Mesenchymal stem cell (in vitro differentiated cells and primary cell): ENCODE measurements around the gene RHBDF1.
"Not testable (repeated sequence)": the region's sequence is repeated elsewhere in the genome, so short reads cannot be mapped to it uniquely, and the experiment has no call there.

ENCODE experiments used
- DNase-seq: peaks from one replicate; pipeline ENCODE4 v3.0.0-alpha.2; 2013
- H2AFZ ChIP-seq: one replicate; pipeline ENCODE4 v1.6.1; 2013; ENCODE audit warnings: low read depth, mild to moderate bottlenecking, control low read depth, inconsistent platforms, low read length, moderate library complexity
- H2AK5ac ChIP-seq: 2 replicates; pipeline ENCODE4 v1.6.1; 2013; ENCODE audit warnings: low read length, moderate library complexity, mild to moderate bottlenecking, inconsistent platforms; ENCODE audit not compliant: severe bottlenecking
- H2BK120ac ChIP-seq: one replicate; pipeline ENCODE4 v1.6.1; 2013; ENCODE audit warnings: low read depth, mild to moderate bottlenecking, inconsistent platforms, low read length, moderate library complexity
- H2BK12ac ChIP-seq, 2 experiments: one replicate each; pipeline ENCODE4 v1.6.1; 2013; ENCODE audit warnings: inconsistent platforms in 2 of 2, low read length in 2 of 2, mild to moderate bottlenecking in 2 of 2, moderate library complexity in 2 of 2, control low read depth in 1 of 2
- H2BK15ac ChIP-seq: one replicate; pipeline ENCODE4 v1.6.1; 2013; ENCODE audit warnings: mild to moderate bottlenecking, low read depth, inconsistent platforms; ENCODE audit not compliant: poor library complexity, severe bottlenecking
- H2BK5ac ChIP-seq: 2 replicates; pipeline ENCODE4 v1.6.1; 2013; ENCODE audit warnings: low read depth, mild to moderate bottlenecking, low read length, control low read depth, inconsistent platforms; ENCODE audit not compliant: poor library complexity, severe bottlenecking
- H3K14ac ChIP-seq, 2 experiments: one replicate each; pipeline ENCODE4 v1.6.1; 2013; ENCODE audit warnings: inconsistent platforms in 2 of 2, low read length in 2 of 2, control low read depth in 1 of 2, mild to moderate bottlenecking in 1 of 2, moderate library complexity in 1 of 2
- H3K18ac ChIP-seq, 2 experiments: one replicate each; pipeline ENCODE4 v1.6.1; 2013; ENCODE audit warnings: inconsistent platforms in 2 of 2, low read length in 2 of 2, control low read depth in 1 of 2, low read depth in 1 of 2, mild to moderate bottlenecking in 1 of 2
- H3K23ac ChIP-seq, 2 experiments: one replicate each; pipeline ENCODE4 v1.6.1; 2013; ENCODE audit warnings: inconsistent platforms in 2 of 2, low read length in 2 of 2, mild to moderate bottlenecking in 2 of 2, moderate library complexity in 2 of 2, control low read depth in 1 of 2
- H3K27ac ChIP-seq: 2 replicates; pipeline ENCODE4 v1.5.1; 2013; ENCODE audit warnings: mild to moderate bottlenecking, moderate library complexity, low read length, control low read depth, inconsistent platforms; ENCODE audit not compliant: poor library complexity, severe bottlenecking
- H3K27me3 ChIP-seq, 2 experiments: 2 replicates each; pipeline versions ENCODE4 v1.6.1 to v1.7.0; 2013; ENCODE audit warnings: low read length in 2 of 2, mild to moderate bottlenecking in 2 of 2, moderate library complexity in 2 of 2, control low read depth in 1 of 2, inconsistent platforms in 1 of 2; ENCODE audit not compliant: control insufficient read depth in 1 of 2, insufficient read depth in 1 of 2
- H3K36me3 ChIP-seq, 2 experiments: 2 replicates each; pipeline versions ENCODE4 v1.6.1 to v1.7.0; 2013; ENCODE audit warnings: low read length in 2 of 2, control low read depth in 1 of 2, inconsistent platforms in 1 of 2, low read depth in 1 of 2, mild to moderate bottlenecking in 1 of 2; ENCODE audit not compliant: insufficient read depth in 2 of 2, control insufficient read depth in 1 of 2
- H3K4ac ChIP-seq, 2 experiments: one replicate each; pipeline ENCODE4 v1.6.1; 2013; ENCODE audit warnings: inconsistent platforms in 2 of 2, low read length in 2 of 2, mild to moderate bottlenecking in 2 of 2, moderate library complexity in 2 of 2, control low read depth in 1 of 2, low read depth in 1 of 2
- H3K4me1 ChIP-seq: 2 replicates; pipeline ENCODE4 v1.6.1; 2013; ENCODE audit warnings: low read depth, low read length, control low read depth; ENCODE audit not compliant: control insufficient read depth, insufficient read depth
- H3K4me2 ChIP-seq: 2 replicates; pipeline ENCODE4 v1.6.1; 2013; ENCODE audit warnings: low read length, mild to moderate bottlenecking, inconsistent platforms; ENCODE audit not compliant: poor library complexity, severe bottlenecking
- H3K4me3 ChIP-seq, 2 experiments: 2 replicates each; pipeline versions ENCODE4 v1.5.1 to v1.7.0; 2013; ENCODE audit warnings: low read length in 2 of 2, mild to moderate bottlenecking in 2 of 2, control low read depth in 1 of 2, low read depth in 1 of 2; ENCODE audit not compliant: insufficient read depth in 1 of 2
- H3K79me1 ChIP-seq: replicated peaks from 2 replicates; pipeline ENCODE4 v1.6.1; 2013; ENCODE audit warnings: mild to moderate bottlenecking, control low read depth, low read length, inconsistent platforms; ENCODE audit not compliant: poor library complexity, severe bottlenecking
- H3K9ac ChIP-seq: 2 replicates; pipeline ENCODE4 v1.7.0; 2013; ENCODE audit warnings: mild to moderate bottlenecking, low read length, moderate library complexity
- H3K9me3 ChIP-seq: 2 replicates; pipeline ENCODE4 v1.7.0; 2013; ENCODE audit warnings: mild to moderate bottlenecking, low read length; ENCODE audit not compliant: control insufficient read depth
- H4K8ac ChIP-seq: one replicate; pipeline ENCODE4 v1.6.1; 2013; ENCODE audit warnings: inconsistent platforms, mild to moderate bottlenecking, low read length, moderate library complexity
- H4K91ac ChIP-seq: one replicate; pipeline ENCODE4 v1.6.1; 2013; ENCODE audit warnings: mild to moderate bottlenecking, low read length, inconsistent platforms
- WGBS: methylation state at CpG from one replicate; pipeline ENCODE4 v1.1.7; 2013; ENCODE audit warnings: mixed read lengths; 5-methylcytosine and 5-hydroxymethylcytosine counted together

Gene RHBDF1

GRCh38 chr16:33877-34647 lies 38.4 kb downstream of the RHBDF1 start:
- Histone ChIP-seq H4K8ac (no peak overlapping the region), H3K9me3 (no peaks in the 10 kb centered on the region), H2AFZ (no peak overlapping the region), H2AK5ac (no peak overlapping the region), H3K4me2 (no peak overlapping the region), H3K79me1 (no peaks in the 10 kb centered on the region), H3K18ac (no peak overlapping the region), H3K14ac (no peak overlapping the region), H4K91ac (peak overlapping the region; percentile 58), H2BK12ac (no peak overlapping the region), H3K4me3 (no peak overlapping the region), H3K4ac (no peak overlapping the region), H3K9ac (no peak overlapping the region), H3K27me3 (no peaks in the 10 kb centered on the region), H3K36me3 (peaks cover 0 to 13% of the 10 kb centered on the region in 2 experiments), H3K23ac (no peak overlapping the region), H3K27ac (no peak overlapping the region), H2BK15ac (no peak overlapping the region), H3K4me1 (peaks cover 5% of the 10 kb centered on the region), H2BK5ac (no peak overlapping the region), H2BK120ac (no peak overlapping the region)
- WGBS, result 89% methylated on average over 21 of the region's 21 CpGs
- no peak for DNase-seq

GRCh38 chr16:33154-33876 lies 39.1 kb downstream of the RHBDF1 start:
- H3K18ac ChIP-seq, H2AK5ac ChIP-seq, H3K79me1 ChIP-seq, H3K23ac ChIP-seq, H3K9me3 ChIP-seq, H4K91ac ChIP-seq, H3K14ac ChIP-seq, H3K27ac ChIP-seq, H3K27me3 ChIP-seq, H4K8ac ChIP-seq, H2BK5ac ChIP-seq, H3K9ac ChIP-seq, H3K4ac ChIP-seq, H2BK120ac ChIP-seq, H2BK12ac ChIP-seq, H3K4me1 ChIP-seq, H3K4me3 ChIP-seq, H2AFZ ChIP-seq, DNase-seq, H2BK15ac ChIP-seq, H3K4me2 ChIP-seq: not testable (repeated sequence)
- WGBS, result 94% methylated on average over 2 of the region's 8 CpGs
- peaks cover 0 to 12% of the 10 kb centered on the region in 2 experiments for H3K36me3 ChIP-seq

GRCh38 chr16:30627-31026 lies 41.8 kb downstream of the RHBDF1 start:
- not testable (repeated sequence) for H2BK5ac ChIP-seq, H2AK5ac ChIP-seq, H2BK15ac ChIP-seq, H3K14ac ChIP-seq, H3K9ac ChIP-seq, H3K4me1 ChIP-seq, H3K4me2 ChIP-seq, H3K4ac ChIP-seq, DNase-seq, H3K9me3 ChIP-seq, H3K23ac ChIP-seq, H3K18ac ChIP-seq, H4K8ac ChIP-seq, H2BK120ac ChIP-seq, H3K27ac ChIP-seq, H2BK12ac ChIP-seq, H4K91ac ChIP-seq, H3K27me3 ChIP-seq, H3K4me3 ChIP-seq, H3K79me1 ChIP-seq, H2AFZ ChIP-seq, H3K36me3 ChIP-seq
- WGBS, result no CpG with 5 or more reads among the region's 7 CpGs

- H2BK12ac ChIP-seq, H2BK5ac ChIP-seq, H3K18ac ChIP-seq, H2AFZ ChIP-seq, H2BK15ac ChIP-seq, H3K9me3 ChIP-seq, H3K4me2 ChIP-seq, H2BK120ac ChIP-seq, H4K8ac ChIP-seq, H3K4me3 ChIP-seq, H3K23ac ChIP-seq, H3K36me3 ChIP-seq, H3K27ac ChIP-seq, H2AK5ac ChIP-seq, H3K9ac ChIP-seq, H3K4ac ChIP-seq, H4K91ac ChIP-seq, H3K14ac ChIP-seq, DNase-seq, H3K4me1 ChIP-seq, H3K79me1 ChIP-seq, H3K27me3 ChIP-seq: not testable (repeated sequence)
- no CpG with 5 or more reads among the region's 5 CpGs for WGBS
These were observed 46.5 kb downstream of the RHBDF1 start for GRCh38 chr16:25926-26348.
